ENCODE measurements around the gene ZSWIM5.
A peak's percentile ranks its signal among the peaks of the same experiment; 100 is the strongest.
"Not testable (repeated sequence)": the region's sequence is repeated elsewhere in the genome, so short reads cannot be mapped to it uniquely, and the experiment has no call there.

The ZSWIM5 gene

GRCh38 chr1:44999232-44999631 is 207.2 kb downstream of the ZSWIM5 start:
- DNase-seq = no peak

GRCh38 chr1:44995467-44996238 is 210.8 kb downstream of the ZSWIM5 start:
- DNase-seq = no peak

- no peak for DNase-seq
Observed at GRCh38 chr1:44994309-44994898, 212.0 kb downstream of the ZSWIM5 start.

GRCh38 chr1:44988531-44989156 is 217.8 kb downstream of the ZSWIM5 start:
- DNase-seq = no peak

GRCh38 chr1:44985747-44986359 is 220.6 kb downstream of the ZSWIM5 start:
- DNase-seq = peak; percentile 17

DNA sequence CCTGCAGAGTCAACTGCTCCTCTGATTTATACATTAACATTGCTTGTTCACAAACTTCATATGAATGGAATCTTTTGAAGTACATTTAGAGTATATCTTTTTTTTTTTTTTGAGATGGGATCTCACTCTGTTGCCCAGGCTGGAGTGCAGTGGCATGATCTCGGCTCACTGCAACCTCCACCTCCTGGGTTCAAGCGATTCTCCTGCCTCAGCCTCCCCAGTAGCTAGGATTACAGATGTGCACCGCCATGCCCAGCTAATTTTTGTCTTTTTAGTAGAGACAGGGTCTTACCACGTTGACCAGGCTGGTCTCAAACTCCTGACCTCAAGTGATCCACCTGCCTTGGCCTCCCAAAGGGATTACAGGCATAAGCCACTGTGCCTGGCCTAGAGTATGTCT is 229.0 kb downstream of the ZSWIM5 start:
- not testable (repeated sequence) for DNase-seq

- no peak for DNase-seq
Observed at GRCh38 chr1:44976252-44976651, 230.2 kb downstream of the ZSWIM5 start.

- no peak for DNase-seq
Observed at GRCh38 chr1:44973645-44974044, 232.8 kb downstream of the ZSWIM5 start.

DNA sequence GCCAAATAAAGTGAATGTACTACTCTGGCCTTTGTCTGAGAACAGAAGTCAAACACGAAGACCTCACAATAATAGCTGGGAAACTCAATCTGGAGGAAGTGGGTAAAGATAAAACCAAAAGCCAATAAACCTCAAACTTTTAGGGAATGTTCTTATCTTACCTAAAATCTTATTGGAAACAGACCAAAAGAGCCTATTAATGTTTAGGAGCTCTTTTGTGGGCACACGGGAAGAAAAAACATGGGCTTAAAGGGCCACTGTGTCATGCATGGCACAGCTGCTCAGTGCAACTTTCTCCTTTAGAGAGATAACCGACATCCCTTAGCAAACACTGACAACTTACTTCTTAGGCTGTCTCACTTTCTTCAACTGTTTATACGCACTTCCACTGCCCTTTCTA is 236.1 kb downstream of the ZSWIM5 start:
- no peak for DNase-seq
